Ishikawa (cell line): Measurements from ENCODE around the gene DRD4.

Experiments
- CREB1 ChIP-seq: IDR thresholded peaks from 2 replicates; pipeline ENCODE4 v1.6.1; 2012; ENCODE audit warnings: low read depth
- EGR1 ChIP-seq: IDR thresholded peaks from 2 replicates; pipeline ENCODE4 v1.6.1; 2012
- EP300 ChIP-seq: IDR thresholded peaks from 2 replicates; pipeline ENCODE4 v1.6.1; 2012; ENCODE audit warnings: borderline replicate concordance
- FOXM1 ChIP-seq: IDR thresholded peaks from 2 replicates; pipeline ENCODE4 v1.6.1; 2012; ENCODE audit warnings: low read depth, borderline replicate concordance
- MAX ChIP-seq: IDR thresholded peaks from 2 replicates; pipeline ENCODE4 v1.6.1; 2012
- NFIC ChIP-seq: IDR thresholded peaks from 2 replicates; pipeline ENCODE4 v1.6.1; 2012
- RAD21 ChIP-seq: IDR thresholded peaks from 2 replicates; pipeline ENCODE4 v1.6.1; 2012; ENCODE audit warnings: low read depth
- REST ChIP-seq: IDR thresholded peaks from 2 replicates; pipeline ENCODE4 v1.6.1; 2012; ENCODE audit warnings: low read depth, mild to moderate bottlenecking
- TAF1 ChIP-seq: IDR thresholded peaks from 2 replicates; pipeline ENCODE4 v1.6.1; 2012; ENCODE audit warnings: low read depth, mild to moderate bottlenecking
- TCF12 ChIP-seq: IDR thresholded peaks from 2 replicates; pipeline ENCODE4 v1.6.1; 2012; ENCODE audit warnings: low read depth
- TEAD4 ChIP-seq: IDR thresholded peaks from 2 replicates; pipeline ENCODE4 v1.6.1; 2012
- USF1 ChIP-seq: IDR thresholded peaks from 2 replicates; pipeline ENCODE4 v1.6.1; 2012
- YY1 ChIP-seq: IDR thresholded peaks from 2 replicates; pipeline ENCODE4 v1.6.1; 2012; ENCODE audit warnings: low read depth
- ZBTB7A ChIP-seq: IDR thresholded peaks from 2 replicates; pipeline ENCODE4 v1.6.1; 2012; ENCODE audit warnings: low read depth

DRD4 gene

GRCh38 chr11:601573-602245, 35.4 kb upstream of the DRD4 start:
- TF ChIP-seq EP300 (no peak), CREB1 (no peak)

- no peak for TF ChIP-seq CREB1
- no peak for TF ChIP-seq EGR1
- TF ChIP-seq RAD21, result no peak
- TF ChIP-seq REST, result no peak
Observed at GRCh38 chr11:603154-603553, 33.9 kb upstream of the DRD4 start.

- TF ChIP-seq REST (no peak), FOXM1 (no peak), RAD21 (no peak), TEAD4 (no peak), MAX (no peak), ZBTB7A (no peak), NFIC (no peak), TAF1 (no peak), EGR1 (no peak), TCF12 (no peak), YY1 (no peak)
Observed at GRCh38 chr11:605286-606129, 31.6 kb upstream of the DRD4 start.

- TF ChIP-seq CREB1 (0 out of 2 replicates have a peak, but pooled peaks have one; percentile 36), TEAD4 (no peak), NFIC (peak; percentile 78), USF1 (no peak; the same call in 1 of the 2 replicates), RAD21 (no peak), REST (no peak), ZBTB7A (no peak), YY1 (no peak), EGR1 (no peak; the same call in 1 of the 2 replicates), TCF12 (peak; percentile 40; the same call in 1 of the 2 replicates), TAF1 (no peak), FOXM1 (no peak), MAX (peak; percentile 8; the same call in 1 of the 2 replicates), EP300 (peak; percentile 37; the same call in 1 of the 2 replicates)
Observed at GRCh38 chr11:606245-606644, 30.8 kb upstream of the DRD4 start.
